Activated CD4-positive, CD25-positive, alpha-beta regulatory T cell treated with anti-CD3 and anti-CD28 coated beads, Interleukin-2, amount 50 U/mL, for 16 hours (primary cell): ENCODE data around the gene TXNL1.
"Not testable (repeated sequence)": the region's sequence is repeated elsewhere in the genome, so short reads cannot be mapped to it uniquely, and the experiment has no call there.

ENCODE experiments used
- DNase-seq: peaks from one replicate; pipeline ENCODE4 v3.0.0-alpha.2; 2020; ENCODE audit warnings: low read depth, low spot score

Gene TXNL1

GRCh38 chr18:56645415-56646016 lies 7.1 kb upstream of the TXNL1 start:
- DNase-seq = no peak

- no peak for DNase-seq
Observed at GRCh38 chr18:56643381-56643780, 5.0 kb upstream of the TXNL1 start.

- DNase-seq = no peak
Observed at GRCh38 chr18:56641714-56642337, 3.4 kb upstream of the TXNL1 start.

- no peak for DNase-seq
Observed at GRCh38 chr18:56639571-56639970, 1.2 kb upstream of the TXNL1 start.

GRCh38 chr18:56639104-56639381 lies 651 bp upstream of the TXNL1 start:
- DNase-seq = no peak

- no peak for DNase-seq
Observed at GRCh38 chr18:56637711-56638231, 621 bp downstream of the TXNL1 start.

- no peak for DNase-seq
Observed at GRCh38 chr18:56637176-56637575, 1.2 kb downstream of the TXNL1 start.

GRCh38 chr18:56635007-56635406 lies 3.4 kb downstream of the TXNL1 start:
- DNase-seq = no peak

GRCh38 chr18:56632070-56633022 lies 6.0 kb downstream of the TXNL1 start:
- DNase-seq = no peak

GRCh38 chr18:56627991-56628390 lies 10.4 kb downstream of the TXNL1 start:
- DNase-seq = no peak

GRCh38 chr18:56615738-56616520 lies 22.5 kb downstream of the TXNL1 start:
- DNase-seq = no peak

GRCh38 chr18:56606618-56607017 lies 31.8 kb downstream of the TXNL1 start:
- DNase-seq = no peak

- no peak for DNase-seq
Observed at GRCh38 chr18:56598422-56598821, 40.0 kb downstream of the TXNL1 start.

- DNase-seq = no peak
Observed at GRCh38 chr18:56593906-56594305, 44.5 kb downstream of the TXNL1 start.

- DNase-seq = no peak
Observed at GRCh38 chr18:56580026-56580425, 58.4 kb downstream of the TXNL1 start.

- DNase-seq = no peak
Observed at GRCh38 chr18:56579451-56579850, 58.9 kb downstream of the TXNL1 start.

GRCh38 chr18:56576826-56577573 lies 61.4 kb downstream of the TXNL1 start:
- no peak for DNase-seq

- DNase-seq = no peak
Observed at GRCh38 chr18:56575819-56576663, 62.4 kb downstream of the TXNL1 start.

GRCh38 chr18:56574861-56575260 lies 63.5 kb downstream of the TXNL1 start:
- no peak for DNase-seq

GRCh38 chr18:56572267-56572666 lies 66.1 kb downstream of the TXNL1 start:
- not testable (repeated sequence) for DNase-seq
